Adrenal gland (tissue), 19 donors: ENCODE results near the gene MAP4. TPM values are rescaled to one million over a fixed set of nuclear protein-coding genes. Genes with fewer than 3 reads are reported as not detected.
"Not testable (repeated sequence)": the region's sequence is repeated elsewhere in the genome, so short reads cannot be mapped to it uniquely, and the experiment has no call there.

Source experiments
- DNase-seq, 7 donors: peaks; one replicate each; pipeline ENCODE4 v3.0.0-alpha.2; 2019 to 2020
- H3K27ac ChIP-seq, 5 donors: fragments of 200-600 bp; sonication (generic) in 4 of 5; 1 replicate in 3 of 5; 2 replicates in 2 of 5; pipeline versions ENCODE4 v1.5.1 to v1.8.0; 2016 to 2020; ENCODE audit warnings: mild to moderate bottlenecking in 1 of 5
- H3K27me3 ChIP-seq: fragments of 200-600 bp; 2 replicates; pipeline ENCODE4 v1.8.0; 2021
- H3K36me3 ChIP-seq, 2 donors: fragments of 200-600 bp; replicated peaks in 1 of 2; 1 replicate in 1 of 2; 2 replicates in 1 of 2; pipeline versions ENCODE4 v1.5.1 to v1.8.0; 2018 to 2022
- H3K4me1 ChIP-seq, 2 donors: fragments of 200-600 bp; replicated peaks in 1 of 2; 1 replicate in 1 of 2; 2 replicates in 1 of 2; pipeline versions ENCODE4 v1.5.1 to v1.8.0; 2018 to 2021
- H3K4me3 ChIP-seq, 4 donors: fragments of 200-600 bp; sonication (generic) in 3 of 4; one replicate each; pipeline ENCODE4 v1.5.1; 2016 to 2018
- H3K9me3 ChIP-seq, 3 donors: fragments of 200-600 bp; sonication (generic) in 1 of 3; replicated peaks in 1 of 3; 1 replicate in 2 of 3; 2 replicates in 1 of 3; pipeline versions ENCODE4 v1.5.1 to v1.8.0; 2016 to 2021
- CTCF ChIP-seq, 6 experiments: fragments of 450-650 bp in 4 of 6; fragments of 200-600 bp in 2 of 6; sonication (generic) in 1 of 6; IDR thresholded peaks; 1 replicate in 5 of 6; 2 replicates in 1 of 6; pipeline versions ENCODE4 v1.5.1 to v1.8.0; 2016 to 2021; ENCODE audit warnings: antibody characterized with exemption in 6 of 6, mild to moderate bottlenecking in 2 of 6, moderate library complexity in 1 of 6
- POLR2A ChIP-seq, 2 donors: fragments of 450-650 bp; IDR thresholded peaks; one replicate each; pipeline ENCODE4 v1.6.1; 2017; ENCODE audit warnings: antibody characterized with exemption in 2 of 2, mild to moderate bottlenecking in 2 of 2, moderate library complexity in 1 of 2
- WGBS, 4 donors: extraction: QIAGEN DNeasy Blood & Tissue Kit in 2 of 4; methylation state at CpG; one replicate each; pipeline versions ENCODE4 v1.1.5 to v1.1.7; 2013 to 2017; 5-methylcytosine and 5-hydroxymethylcytosine counted together
- intact Hi-C, 2 donors: fragments of 100-400 bp; cut with DNase I; formaldehyde crosslinking; loops; one replicate each; pipeline versions ENCODE4 v1.14.1 to v1.15.0; 2022 to 2023
- long read RNA-seq, 10 donors: library from polyadenylated mRNA in 3 of 10; unstranded in 2 of 10; stranded (forward) in 1 of 10; transcript quantifications; one replicate each; pipeline ENCODE4 v2.0.0 and lab custom pipeline, GENCODE V29; 2021 to 2026
- polyA plus RNA-seq, 3 donors: library from polyadenylated mRNA; stranded (reverse); fragments of 200-250 nt in 2 of 3; fragments of 350-450 nt in 1 of 3; fragmentation: Illumina TruSeq in 1 of 3; extraction: RNeasy Lipid Tissue Mini Kit (QIAGEN cat#74804) in 1 of 3; gene quantifications; one replicate each; pipeline ENCODE4 v1.2.3, GENCODE V29; 2013 to 2014
- total RNA-seq, 9 donors: library from RNA; depleted of rRNA in 4 of 9; stranded (reverse); fragments of >200 nt in 4 of 9; fragments of 120-200 nt in 1 of 9; fragmentation: NEBNext Ultra II Directional in 1 of 9; extraction: Animal tissue kit (Norgen Biotek cat#: 25700) in 1 of 9; gene quantifications; one replicate each; pipeline versions ENCODE4 v1.1.0 to v1.2.4, GENCODE V29; 2013 to 2023
- donor health status: healthy with polysubstance abuse.
- donor health status: Bipolar disorder and iron deficiency.
- donor health status: DM: yes; HTN: yes; CAD: no.
- donor health status: DM: no; HTN: no; CAD: no.
- donor health status: DM: no; HTN: no; CAD: no.
- donor health status: DM: yes; HTN: yes; CAD: no.

The MAP4 gene
- total RNA-seq (100 to 1,000 TPM in 4 of 9 donors, 10 to 100 TPM in 5; 34.3 to 152 (median 88.5) TPM), polyA plus RNA-seq (10 to 100 TPM; 49.2 to 65.1 (median 52.6) TPM)
- long read RNA-seq, donor 1, partial matches to known transcripts: 6 of 7 reads
- long read RNA-seq, donor 1, other reads (novel, unspliced or antisense): 0 of 7 reads
- long read RNA-seq, donor 2, full-length matches to known transcripts: 2 of 13 reads
- long read RNA-seq, donor 2, partial matches to known transcripts: 11 of 13 reads
- long read RNA-seq, donor 2, other reads (novel, unspliced or antisense): 0 of 13 reads
- long read RNA-seq, donor 3, partial matches to known transcripts: 10 of 10 reads
- long read RNA-seq, donor 3, other reads (novel, unspliced or antisense): 0 of 10 reads
- long read RNA-seq, donor 4, partial matches to known transcripts: 31 of 45 reads
- long read RNA-seq, donor 4, other reads (novel, unspliced or antisense): 13 of 45 reads
- long read RNA-seq, donor 5, full-length matches to known transcripts: 3 of 114 reads
- long read RNA-seq, donor 5, partial matches to known transcripts: 41 of 114 reads
- long read RNA-seq, donor 5, other reads (novel, unspliced or antisense): 70 of 114 reads
- long read RNA-seq, donor 6, partial matches to known transcripts: 27 of 51 reads
- long read RNA-seq, donor 6, other reads (novel, unspliced or antisense): 24 of 51 reads
- long read RNA-seq, donor 7, partial matches to known transcripts: 5 of 5 reads
- long read RNA-seq, donor 7, other reads (novel, unspliced or antisense): 0 of 5 reads
- long read RNA-seq, donor 8, full-length matches to known transcripts: 1 of 18 reads
- long read RNA-seq, donor 8, partial matches to known transcripts: 17 of 18 reads
- long read RNA-seq, donor 8, other reads (novel, unspliced or antisense): 0 of 18 reads
- long read RNA-seq, donor 9, partial matches to known transcripts: 12 of 13 reads
- long read RNA-seq, donor 9, other reads (novel, unspliced or antisense): 0 of 13 reads
- long read RNA-seq, donor 10, partial matches to known transcripts: 20 of 22 reads
- long read RNA-seq, donor 10, other reads (novel, unspliced or antisense): 0 of 22 reads

- TF ChIP-seq CTCF (IDR thresholded peaks at IDR 0.05) (no peak), POLR2A (IDR thresholded peaks at IDR 0.05) (no peak)
- Histone ChIP-seq H3K4me1 (peaks cover 19 to 48% of the 10 kb centered on the region in 2 donors), H3K4me3 (no peak within 1 kb of the TSS), H3K27me3 (no peaks in the 10 kb centered on the region), H3K36me3 (no peaks in the 10 kb centered on the region), H3K27ac (peak within 1 kb of the TSS in 3 of 5 donors; percentile 8 to 22 (median 12)), H3K9me3 (no peaks in the 10 kb centered on the region)
- 64 to 78% (median 70%) methylated on average over 4 of the region's 4 CpGs for WGBS, 4 donors
- no peak for DNase-seq
- intact Hi-C loops: no loop called here
These were observed at the start of gene MAP4 for GRCh38 chr3:48016301-48016973. TSS of gene MAP4 (minus strand) at chr3:48016416. CDS start at chr3:47998860, 17,556 bp downstream.

GRCh38 chr3:48065035-48065434 lies 48.8 kb upstream of the MAP4 start:
- intact Hi-C loops: no loop called here
- 92 to 100% (median 95%) methylated on average over 1 of the region's 1 CpG for WGBS, 4 donors
- H3K4me1 ChIP-seq: peaks cover 0 to 29% of the 10 kb centered on the region in 2 donors

GRCh38 chr3:48064292-48064829 lies 48.1 kb upstream of the MAP4 start:
- 79 to 96% (median 91%) methylated on average over 3 of the region's 3 CpGs for WGBS, 4 donors
- no peak overlapping the region for H3K4me3 ChIP-seq
- DNase-seq: no peak
- peaks cover 0 to 26% of the 10 kb centered on the region in 2 donors for H3K4me1 ChIP-seq
- H3K9me3 ChIP-seq: no peaks in the 10 kb centered on the region
- H3K27me3 ChIP-seq: no peaks in the 10 kb centered on the region
- H3K36me3 ChIP-seq: no peaks in the 10 kb centered on the region
- no peak overlapping the region for H3K27ac ChIP-seq
- intact Hi-C loops: no loop called here
- no peak for TF ChIP-seq CTCF (IDR thresholded peaks at IDR 0.05)

More at GRCh38 chr3:48065035-48065434, 48.8 kb upstream of the MAP4 start:
- no peak overlapping the region for H3K27ac ChIP-seq
- H3K4me3 ChIP-seq: no peak overlapping the region
- no peaks in the 10 kb centered on the region for H3K9me3 ChIP-seq
- no peaks in the 10 kb centered on the region for H3K27me3 ChIP-seq
- H3K36me3 ChIP-seq: no peaks in the 10 kb centered on the region
- no peak for DNase-seq
- no peak for TF ChIP-seq CTCF (IDR thresholded peaks at IDR 0.05)
- TF ChIP-seq POLR2A (IDR thresholded peaks at IDR 0.05): no peak

GRCh38 chr3:48061586-48061985 lies 45.4 kb upstream of the MAP4 start:
- H3K27me3 ChIP-seq, H3K36me3 ChIP-seq, DNase-seq, H3K9me3 ChIP-seq, intact Hi-C loops, H3K27ac ChIP-seq, H3K4me3 ChIP-seq: not testable (repeated sequence)
- peaks cover 15 to 34% of the 10 kb centered on the region in 2 donors for H3K4me1 ChIP-seq
- 91 to 100% (median 96%) methylated on average over 2 to 28 of the region's 33 CpGs for WGBS, 4 donors
